GM12878 (cell line): Measurements from ENCODE around the gene CBLB. TPM values are rescaled to one million over a fixed set of nuclear protein-coding genes. Genes with fewer than 3 reads are reported as not detected.

Experiments used
- ATAC-seq: fragments of 200-7000 bp; cut with Tn5 transposase; 3 replicates; pipeline ENCODE4 v1.9.1; 2020; ENCODE audit warnings: mild to moderate bottlenecking, moderate library complexity
- BruUV-seq: library from RNA; stranded (reverse); fragments of 400-500 nt; replicated peaks from 2 replicates; lab custom pipeline; 2021; lab: Mats Ljungman, UMichigan
- CTCF ChIA-PET: fragments of 300-600 bp; sonication (Branson Sonifier 250); formaldehyde crosslinking; extraction: SDS; loops from one replicate; lab custom pipeline; 2021; ENCODE audit warnings: inconsistent platforms; lab: Yijun Ruan, JAX
- POLR2A ChIA-PET: fragments of 350-600 bp; formaldehyde crosslinking; extraction: SDS; loops from one replicate; lab custom pipeline; 2021; ENCODE audit warnings: inconsistent platforms; lab: Charles Lee
- RAD21 ChIA-PET: fragments of 300-600 bp; sonication (Branson Sonifier 250); formaldehyde crosslinking; loops from one replicate; lab custom pipeline; 2023; ENCODE audit warnings: antibody characterized with exemption; ENCODE audit not compliant: unreplicated experiment; lab: Charles Lee
- SMC1A ChIA-PET: fragments of 300-600 bp; sonication (Branson Sonifier 250); formaldehyde crosslinking; loops from one replicate; lab custom pipeline; 2023; ENCODE audit not compliant: unreplicated experiment, uncharacterized antibody; lab: Charles Lee
- DNase-seq: peaks from one replicate; pipeline ENCODE4 v3.0.0-alpha.2; 2011; ENCODE audit warnings: low read depth, low spot score
- FAIRE-seq: peaks from 3 replicates; lab custom pipeline; 2011; peaks lifted over from hg19 to GRCh38; lab: Jason Lieb, UNC
- H2AFZ ChIP-seq: 2 replicates; pipeline ENCODE4 v1.6.0; 2011; ENCODE audit warnings: low read depth, low read length, control low read depth; ENCODE audit not compliant: control insufficient read depth
- H3K27ac ChIP-seq: 2 replicates; pipeline ENCODE4 v1.5.1; 2011; ENCODE audit warnings: control low read depth; ENCODE audit not compliant: control insufficient read depth, insufficient read depth
- H3K27me3 ChIP-seq, 2 experiments: replicated peaks in 1 of 2; 2 replicates each; pipeline versions ENCODE4 v1.6.0 to v1.6.1; 2011; ENCODE audit warnings: low read length in 1 of 2; ENCODE audit not compliant: control insufficient read depth in 2 of 2, insufficient read depth in 2 of 2
- H3K36me3 ChIP-seq, 2 experiments: 2 replicates each; pipeline ENCODE4 v1.5.1; 2011; ENCODE audit warnings: low read length in 1 of 2; ENCODE audit not compliant: control insufficient read depth in 2 of 2, insufficient read depth in 2 of 2
- H3K4me1 ChIP-seq: 2 replicates; pipeline ENCODE4 v1.6.1; 2011; ENCODE audit warnings: mild to moderate bottlenecking, low read length, moderate library complexity, mixed read lengths; ENCODE audit not compliant: control insufficient read depth, insufficient read depth
- H3K4me2 ChIP-seq: 2 replicates; pipeline ENCODE4 v1.6.0; 2011; ENCODE audit warnings: control low read depth; ENCODE audit not compliant: control insufficient read depth, insufficient read depth
- H3K4me3 ChIP-seq: fragments of 200-600 bp; sonication (generic); 2 replicates; pipeline ENCODE4 v1.5.1; 2016
- H3K79me2 ChIP-seq: 2 replicates; pipeline ENCODE4 v1.6.0; 2011; ENCODE audit warnings: low read length; ENCODE audit not compliant: control insufficient read depth, insufficient read depth
- H3K9ac ChIP-seq: 2 replicates; pipeline ENCODE4 v1.8.0; 2011; ENCODE audit warnings: low read length, control low read depth, mixed read lengths; ENCODE audit not compliant: control insufficient read depth, insufficient read depth
- H3K9me3 ChIP-seq: replicated peaks from 3 replicates; pipeline ENCODE4 v1.5.1; 2011; ENCODE audit warnings: mild to moderate bottlenecking, low read length; ENCODE audit not compliant: control insufficient read depth, insufficient read depth
- H4K20me1 ChIP-seq: 2 replicates; pipeline ENCODE4 v1.6.0; 2011; ENCODE audit not compliant: control insufficient read depth, insufficient read depth
- CHD1 ChIP-seq: IDR thresholded peaks from 2 replicates; pipeline ENCODE4 v1.6.1; 2012; ENCODE audit warnings: low read depth, low read length, improper control_type of control experiment
- DPF2 ChIP-seq: fragments of 450-650 bp; IDR thresholded peaks from 2 replicates; pipeline ENCODE4 v1.6.1; 2017; ENCODE audit warnings: mild to moderate bottlenecking
- IKZF1 ChIP-seq: fragments of 450-650 bp; conservative IDR thresholded peaks from 2 replicates; pipeline ENCODE4 v1.6.1; 2017; ENCODE audit warnings: antibody characterized with exemption, mild to moderate bottlenecking
- NFYA ChIP-seq: IDR thresholded peaks from 2 replicates; pipeline ENCODE4 v1.6.1; 2011; ENCODE audit warnings: low read depth, mild to moderate bottlenecking, low read length, improper control_type of control experiment, borderline replicate concordance
- NR2C2 ChIP-seq: IDR thresholded peaks from 2 replicates; pipeline ENCODE4 v1.6.1; 2011; ENCODE audit warnings: borderline replicate concordance, low read depth; ENCODE audit not compliant: control insufficient read depth, insufficient read length
- PAX8 ChIP-seq: fragments of 450-650 bp; IDR thresholded peaks from 2 replicates; pipeline ENCODE4 v1.6.1; 2017; ENCODE audit warnings: mild to moderate bottlenecking, moderate library complexity
- SIX5 ChIP-seq: IDR thresholded peaks from 2 replicates; pipeline ENCODE4 v1.6.1; 2011; ENCODE audit warnings: mild to moderate bottlenecking, low read depth, low read length, moderate library complexity; ENCODE audit not compliant: severe bottlenecking
- TCF3 ChIP-seq: IDR thresholded peaks from 2 replicates; pipeline ENCODE4 v1.6.1; 2012; ENCODE audit warnings: low read depth, mild to moderate bottlenecking, low read length, borderline replicate concordance; ENCODE audit not compliant: insufficient read depth
- ZBTB11 ChIP-seq: fragments of 450-650 bp; formaldehyde crosslinking; IDR thresholded peaks from 2 replicates; pipeline ENCODE4 v1.5.0; 2022; ENCODE audit warnings: mild to moderate bottlenecking, missing genetic modification characterization
- WGBS: methylation state at CpG from one replicate; pipeline ENCODE4 v1.1.6; 2016; ENCODE audit warnings: low lambda C conversion rate; ENCODE audit not compliant: insufficient replicate concordance, insufficient coverage; ENCODE audit errors: missing lambda C conversion rate; 5-methylcytosine and 5-hydroxymethylcytosine counted together
- in situ Hi-C: fragments of 300-500 bp; cut with MboI; formaldehyde crosslinking; loops from 9 replicates; pipeline ENCODE4 v1.14.3; 2018; ENCODE audit warnings: mixed read lengths
- intact Hi-C: fragments of 100-400 bp; cut with micrococcal nuclease; formaldehyde crosslinking; loops from one replicate; pipeline ENCODE4 v1.14.2; 2022; ENCODE audit not compliant: unreplicated experiment
- polyA plus RNA-seq, 11 experiments: library from polyadenylated mRNA; depleted of rRNA in 4 of 11; unstranded in 6 of 11; stranded (reverse) in 5 of 11; fragments of >200 nt; fragmentation: Nextera tagmentation in 4 of 11; fragmentation: Illumina TruSeq in 1 of 11; extraction: Ambion mirVana in 4 of 11; extraction: Trizol in 1 of 11; gene quantifications; 1 replicate in 1 of 11; 2 replicates in 10 of 11; pipeline versions ENCODE4 v1.2.1 to v1.2.3, GENCODE V29; 2011 to 2016; ENCODE audit warnings: inconsistent platforms in 2 of 11, missing spikeins in 2 of 11, low read depth in 1 of 11
- total RNA-seq, 4 experiments: library from RNA; depleted of rRNA in 3 of 4; stranded (reverse); fragments of >200 nt in 3 of 4; fragmentation: Illumina TruSeq in 1 of 4; extraction: Trizol in 1 of 4; gene quantifications; 2 replicates each; pipeline versions ENCODE4 v1.2.1 to v1.2.3, GENCODE V29; 2013 to 2021

CBLB gene
- total and polyA plus RNA-seq, 10 of the 15 experiments (the other 5 are each of a cell fraction or from before 2014, with no cell fraction given), result 17.2 to 107 (median 41.9) TPM

- Histone ChIP-seq H3K4me3 (no peak overlapping the region), H3K27me3 (no peaks in the 10 kb centered on the region), H3K9me3 (no peaks in the 10 kb centered on the region), H3K79me2 (no peaks in the 10 kb centered on the region), H3K27ac (no peak overlapping the region), H2AFZ (no peak overlapping the region), H3K9ac (no peak overlapping the region), H3K4me2 (no peak overlapping the region), H3K4me1 (no peaks in the 10 kb centered on the region), H4K20me1 (no peaks in the 10 kb centered on the region), H3K36me3 (peaks cover 3 to 6% of the 10 kb centered on the region in 2 experiments)
- TF ChIP-seq SIX5 (no peak), NR2C2 (no peak), ZBTB11 (CRISPR knock-in tag) (no peak), NFYA (no peak), TCF3 (no peak), PAX8 (no peak), DPF2 (no peak), CHD1 (no peak), IKZF1 (no peak)
- BruUV-seq, result no TSS peak
- WGBS, result 98% methylated on average over 5 of the region's 5 CpGs
- ChIA-PET RAD21 (no interaction called here), CTCF (interaction anchor here (0.6 to 0.9 kb wide), 2 partner anchors 12 to 515 kb away, joined by 3 to 4 read pairs; no protein-coding TSS in a partner anchor), SMC1A (interaction anchor here (0.6 kb wide), 1 partner anchor 62 kb away, joined by 3 read pairs; no protein-coding TSS in a partner anchor), POLR2A (no interaction called here)
- intact Hi-C loops, result no loop called here
- in situ Hi-C loops, result loop anchor here (10.0 kb wide), 1 partner anchor 942 kb away; no protein-coding TSS in a partner anchor
- FAIRE-seq (no peak), ATAC-seq (no peak), DNase-seq (no peak)
Measured at GRCh38 chr3:105672996-105673395, 195.8 kb downstream of the CBLB start.
